ENCODE results near the gene AMMECR1L.
"Not testable (repeated sequence)": the region's sequence is repeated elsewhere in the genome, so short reads cannot be mapped to it uniquely, and the experiment has no call there.

Gene AMMECR1L

DNA sequence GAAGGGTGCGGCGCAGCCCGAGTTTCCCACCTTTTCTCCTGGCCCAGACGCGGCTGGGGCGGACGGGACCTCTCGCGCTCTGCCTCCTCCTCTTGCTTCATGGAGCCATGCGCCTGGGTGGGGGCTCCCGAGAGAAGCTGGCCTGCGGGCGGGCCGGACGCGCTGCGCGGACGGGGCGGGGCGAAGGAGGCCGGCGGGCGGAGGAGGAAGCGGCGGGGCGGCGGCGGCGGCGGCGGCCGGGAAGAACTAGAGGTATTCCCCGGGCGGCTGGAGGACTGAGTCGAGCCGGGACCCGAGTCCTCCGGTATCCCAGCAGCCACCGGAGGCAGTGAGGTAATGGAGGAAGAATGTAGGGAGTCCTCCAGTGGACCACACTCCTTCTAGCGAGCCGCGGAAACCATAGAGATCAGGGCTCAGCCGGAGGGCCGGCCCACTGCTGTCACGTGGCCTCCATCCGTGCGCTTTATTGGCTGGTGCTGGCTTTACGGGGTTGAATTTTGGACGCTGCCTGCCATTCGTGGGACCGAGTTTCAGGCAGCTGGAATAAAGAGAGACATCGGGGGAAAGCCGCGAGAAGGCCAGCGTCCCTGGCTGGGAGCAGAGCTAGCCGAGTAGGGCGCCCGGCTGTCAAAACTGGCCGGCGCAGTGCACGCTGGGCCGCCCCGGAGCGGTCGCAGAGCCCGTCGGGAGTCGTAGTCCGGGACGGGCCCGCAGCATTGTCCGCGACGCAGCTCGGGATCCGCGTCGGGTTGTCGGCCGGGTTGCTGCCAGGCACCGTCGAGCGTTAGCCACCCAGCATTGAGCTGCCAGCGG lies at the start of gene AMMECR1L:
Gene AMMECR1L, minus strand, starts transcription at position 177 of the 813 bp plus-strand sequence. CDS start 11,722 bp downstream, outside the sequence.
- peak in 1 of 2 experiments; percentile 45 for DNase-seq

GRCh38 chr2:127935337-127935736 lies 49.6 kb upstream of the AMMECR1L start:
- DNase-seq: no peak

DNA sequence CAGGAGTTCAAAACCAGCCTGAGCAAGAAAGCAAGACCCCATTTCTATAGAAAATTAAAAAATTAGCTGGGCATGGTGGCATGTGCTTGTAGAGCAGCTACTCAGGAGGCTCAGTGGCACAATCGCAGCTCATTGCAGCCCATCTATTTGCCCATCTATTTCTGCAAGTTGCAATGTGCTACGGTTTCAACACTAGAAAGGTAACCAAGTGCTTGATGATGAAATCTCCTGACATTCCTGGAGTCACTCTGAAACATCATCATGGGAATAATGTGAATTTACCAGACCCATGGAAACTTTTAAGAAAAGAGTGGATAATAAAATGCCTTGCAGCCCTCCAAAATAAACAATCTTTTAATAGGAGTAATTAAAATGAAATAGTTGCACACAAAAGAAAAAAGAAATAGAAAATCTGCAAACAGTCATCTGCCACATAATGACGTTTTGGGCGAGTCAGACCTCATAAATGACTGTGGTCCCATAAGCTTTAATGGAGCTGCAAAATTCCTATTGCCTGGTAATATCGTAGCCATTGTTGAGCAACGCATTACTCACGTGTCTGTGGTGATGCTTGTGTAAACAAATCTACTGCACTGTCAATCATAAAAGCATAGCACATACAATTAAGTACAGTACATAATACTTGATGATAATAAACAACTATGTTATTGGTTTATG lies 46.6 kb upstream of the AMMECR1L start:
- peak in 1 of 2 experiments; percentile 27 for DNase-seq

DNA sequence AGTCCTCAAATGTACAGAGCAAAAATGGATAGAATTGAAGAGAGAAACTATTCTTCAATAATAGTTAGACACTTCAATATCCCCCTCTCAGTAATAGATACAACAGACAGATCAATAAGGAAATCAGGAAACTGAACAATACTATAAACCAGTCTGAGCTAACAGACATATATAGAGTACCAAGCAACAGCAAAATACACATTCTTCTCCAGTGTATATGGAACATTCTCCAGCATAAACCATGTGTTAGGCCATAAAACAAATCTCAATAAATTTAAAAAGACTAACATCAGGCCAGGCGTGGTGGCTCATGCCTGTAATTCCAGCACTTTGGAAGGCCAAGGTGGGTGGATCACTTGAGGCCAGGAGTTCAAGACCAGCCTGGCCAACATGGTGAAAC lies 43.7 kb upstream of the AMMECR1L start:
- no peak for DNase-seq

DNA sequence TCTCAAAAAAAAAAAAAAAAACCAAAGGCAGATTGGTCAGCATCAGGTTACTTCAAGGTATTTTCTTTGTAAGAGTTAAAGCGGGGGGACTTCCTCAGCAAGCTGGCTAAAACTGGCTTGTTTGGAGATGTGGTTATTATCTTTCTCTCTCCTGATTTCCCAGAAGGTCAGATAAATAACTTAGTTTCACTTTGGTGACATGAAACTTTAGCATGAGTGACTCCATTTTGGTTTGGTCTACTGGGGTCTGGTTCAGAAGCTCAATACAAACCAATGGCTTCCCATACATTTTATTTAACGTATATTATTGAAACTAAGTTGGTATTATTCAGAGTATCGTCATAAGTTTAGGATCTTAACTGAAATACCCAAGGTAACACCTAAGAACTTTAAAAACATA lies 41.6 kb upstream of the AMMECR1L start:
- DNase-seq: no peak

- DNase-seq: no peak
These were observed 32.2 kb upstream of the AMMECR1L start for GRCh38 chr2:127917916-127918315.

GRCh38 chr2:127913808-127914457 lies 28.2 kb upstream of the AMMECR1L start:
- DNase-seq: no peak

DNA sequence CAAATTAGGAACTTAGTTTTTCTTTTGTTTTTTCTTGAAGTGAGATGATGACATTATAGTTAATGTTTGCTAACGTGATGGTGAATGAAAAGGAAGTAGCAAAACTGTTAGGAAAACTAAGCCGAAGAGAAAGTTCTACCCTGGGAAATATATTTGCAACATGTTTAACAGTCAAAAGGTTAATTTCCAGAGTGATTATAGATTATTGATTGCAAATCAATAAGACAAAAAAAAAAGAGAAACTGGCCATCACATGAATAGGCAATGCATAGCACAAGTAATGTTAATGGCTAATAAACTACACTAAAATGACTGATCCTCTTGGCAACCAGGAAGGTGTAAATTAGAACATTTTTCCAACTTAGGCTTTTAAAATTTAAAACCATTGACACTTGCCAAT lies 26.0 kb upstream of the AMMECR1L start:
- no peak for DNase-seq

DNA sequence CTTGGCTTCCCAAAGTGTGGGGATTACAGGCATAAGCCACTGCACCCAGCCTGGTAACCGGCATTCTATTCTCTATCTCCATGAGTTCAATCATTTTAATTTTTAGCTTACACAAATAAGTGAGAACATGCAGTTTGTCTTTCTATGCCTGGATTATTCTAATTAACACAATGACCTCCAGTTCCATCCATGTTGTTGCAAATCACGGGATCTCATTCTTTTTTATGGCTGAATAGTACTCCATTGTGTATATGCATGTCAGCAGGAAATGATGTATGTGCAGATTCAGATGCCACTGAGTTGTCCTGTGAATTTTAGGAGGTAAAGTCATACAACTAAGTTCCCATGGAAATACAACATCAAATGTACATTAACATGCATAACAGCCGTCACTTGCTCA lies 24.7 kb upstream of the AMMECR1L start:
- DNase-seq: no peak

- no peak for DNase-seq
These were observed 23.3 kb upstream of the AMMECR1L start for GRCh38 chr2:127909019-127909418.

- not testable (repeated sequence) for DNase-seq
These were observed 22.1 kb upstream of the AMMECR1L start for GRCh38 chr2:127907733-127908400.

DNA sequence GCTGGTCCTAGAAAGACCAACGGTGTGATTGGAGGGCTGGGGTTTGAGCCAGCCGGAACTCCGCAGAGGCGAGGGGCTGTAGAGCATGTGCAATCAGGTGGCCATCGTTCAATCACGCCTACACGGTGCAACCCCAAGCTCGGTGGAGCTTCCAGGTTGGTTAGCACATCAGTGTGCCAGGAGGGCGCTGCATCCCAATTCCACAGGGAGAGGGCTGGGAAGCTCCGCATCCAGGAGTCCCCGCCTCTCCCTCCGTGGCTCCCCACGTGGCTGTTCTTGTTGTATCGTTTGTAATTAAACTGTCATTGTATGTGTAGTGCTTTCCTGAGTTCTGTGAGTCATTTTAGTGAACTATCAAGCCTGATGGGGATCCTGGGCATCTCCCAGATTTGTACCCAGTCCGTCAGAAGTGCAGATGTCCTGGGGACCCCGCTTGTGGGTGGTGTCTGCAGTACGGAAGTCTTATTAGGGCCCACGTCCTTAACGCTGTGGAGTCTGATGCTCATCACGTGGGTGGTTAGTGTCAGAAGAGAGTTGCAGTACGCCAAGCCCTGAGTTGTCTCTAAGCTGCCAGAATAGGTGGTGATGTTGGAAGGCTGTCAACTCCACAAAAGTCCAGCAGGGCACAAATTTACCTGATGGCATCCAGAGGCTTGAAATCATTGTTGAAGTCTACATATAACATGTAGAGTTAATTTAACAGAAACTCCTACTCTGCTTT lies 20.6 kb upstream of the AMMECR1L start:
- DNase-seq: peak in 1 of 2 experiments; percentile 31

DNA sequence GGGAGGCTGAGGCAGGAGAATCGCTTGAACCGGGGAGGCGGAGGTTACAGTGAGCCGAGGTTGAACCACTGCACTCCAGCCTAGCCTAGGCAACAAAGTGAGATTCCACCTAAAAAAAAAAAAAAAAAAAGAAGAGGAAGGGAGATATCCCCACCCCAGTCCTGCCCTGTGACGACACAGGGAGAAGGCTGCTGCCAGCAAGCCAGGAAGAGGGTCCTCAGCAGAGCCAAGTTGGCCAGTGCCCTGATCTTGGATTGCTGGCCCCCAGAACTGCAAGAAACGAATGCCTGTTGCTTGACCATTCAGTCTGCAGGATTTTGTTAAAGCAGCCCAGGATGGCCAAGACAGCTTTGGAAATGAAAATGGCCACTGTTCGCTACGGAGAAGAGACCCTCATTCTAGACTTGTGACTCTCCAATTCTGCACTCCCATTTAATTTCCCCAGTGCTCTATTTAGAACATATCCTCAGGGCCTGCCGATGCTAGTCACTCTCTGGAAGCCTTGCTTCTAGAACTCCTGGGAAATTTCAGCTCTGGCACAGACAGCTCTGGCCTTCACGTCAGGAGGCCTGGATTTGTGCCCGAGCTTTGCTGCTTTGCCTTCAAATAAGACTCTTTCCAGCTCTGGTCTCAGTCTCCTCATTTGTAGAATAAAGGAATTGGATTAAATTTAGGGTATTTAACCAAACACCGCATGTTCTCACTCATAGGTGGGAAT lies 15.7 kb upstream of the AMMECR1L start:
- no peak for DNase-seq

GRCh38 chr2:127897531-127898211 lies 11.9 kb upstream of the AMMECR1L start:
- DNase-seq: no peak

DNA sequence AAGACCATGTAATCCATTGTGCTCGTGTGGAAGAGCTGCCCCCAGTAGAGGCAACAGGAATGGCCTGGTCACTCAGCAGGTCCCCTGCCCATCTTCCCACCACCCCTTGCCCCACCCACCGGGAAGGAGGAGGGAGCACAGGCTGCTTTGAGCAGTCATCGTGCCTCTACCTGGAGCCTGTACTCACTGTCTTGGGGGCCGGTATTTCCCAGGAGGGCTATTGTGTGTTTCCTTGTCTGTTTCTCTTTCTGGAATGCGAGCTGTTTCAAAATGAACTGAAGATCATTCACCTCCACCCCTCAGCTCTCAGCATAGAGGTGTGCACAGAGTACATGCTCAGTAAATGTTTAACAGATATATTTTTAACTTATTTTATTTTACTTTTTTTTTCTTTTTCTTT lies 7.7 kb upstream of the AMMECR1L start:
- no peak for DNase-seq

DNA sequence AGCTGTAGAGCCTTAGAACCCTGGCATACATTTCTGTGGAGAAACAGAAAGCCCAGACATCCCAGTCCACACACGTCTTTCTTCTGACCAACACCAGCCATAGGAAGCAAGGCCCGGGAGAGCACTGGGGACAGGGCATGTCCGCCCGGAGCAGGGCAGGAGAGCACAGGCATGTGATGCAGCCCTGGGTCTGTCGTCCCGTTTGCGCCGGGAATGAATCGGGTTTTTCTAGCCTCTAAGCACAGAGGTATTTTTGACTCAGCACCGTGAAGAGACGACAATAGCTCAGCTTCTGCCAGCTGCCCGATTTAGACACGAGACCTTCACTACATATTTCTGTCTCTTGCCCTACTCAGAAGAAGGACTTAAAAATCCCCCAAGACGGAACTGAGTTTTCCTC lies 7.3 kb upstream of the AMMECR1L start:
- no peak for DNase-seq

DNA sequence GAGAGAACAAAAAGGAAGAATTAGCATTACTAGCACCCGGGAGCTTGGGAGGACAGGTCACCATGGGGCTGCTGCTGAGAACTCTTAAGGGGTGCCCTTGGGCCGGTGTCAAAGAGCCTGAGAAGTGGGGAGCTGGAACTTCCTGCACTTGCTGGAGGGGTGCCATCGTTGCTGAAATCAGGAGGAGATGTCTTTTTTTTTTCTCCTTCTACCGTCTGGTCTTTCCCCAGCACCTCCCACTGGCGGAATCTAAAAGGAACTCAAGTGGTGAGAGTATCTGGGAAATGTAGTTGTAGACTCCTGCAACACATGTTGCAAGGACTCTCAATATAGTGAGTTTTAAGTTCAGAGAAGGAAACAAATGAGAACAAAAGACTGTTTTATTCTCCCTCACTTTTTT lies 6.1 kb upstream of the AMMECR1L start:
- no peak for DNase-seq

GRCh38 chr2:127890756-127891155 lies 5.0 kb upstream of the AMMECR1L start:
- not testable (repeated sequence) for DNase-seq

GRCh38 chr2:127888772-127889171 lies 3.0 kb upstream of the AMMECR1L start:
- no peak for DNase-seq

DNA sequence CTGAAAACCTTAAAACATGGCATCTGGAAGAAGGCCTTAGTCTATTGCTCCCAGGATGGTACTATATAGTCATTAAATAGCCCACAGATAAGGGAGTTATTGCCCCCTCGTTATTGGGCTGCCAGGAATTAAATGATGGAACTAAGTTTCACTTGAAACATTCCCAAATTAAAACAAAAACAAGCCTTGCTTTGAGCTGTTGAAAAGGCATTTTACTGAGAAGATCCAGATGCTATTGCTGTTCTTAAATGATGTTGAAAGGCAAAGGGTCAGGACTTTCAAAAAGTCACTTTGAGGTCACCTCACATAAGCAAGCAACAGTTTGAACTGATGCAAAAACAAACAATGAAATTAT lies 2.0 kb upstream of the AMMECR1L start:
- no peak for DNase-seq

DNA sequence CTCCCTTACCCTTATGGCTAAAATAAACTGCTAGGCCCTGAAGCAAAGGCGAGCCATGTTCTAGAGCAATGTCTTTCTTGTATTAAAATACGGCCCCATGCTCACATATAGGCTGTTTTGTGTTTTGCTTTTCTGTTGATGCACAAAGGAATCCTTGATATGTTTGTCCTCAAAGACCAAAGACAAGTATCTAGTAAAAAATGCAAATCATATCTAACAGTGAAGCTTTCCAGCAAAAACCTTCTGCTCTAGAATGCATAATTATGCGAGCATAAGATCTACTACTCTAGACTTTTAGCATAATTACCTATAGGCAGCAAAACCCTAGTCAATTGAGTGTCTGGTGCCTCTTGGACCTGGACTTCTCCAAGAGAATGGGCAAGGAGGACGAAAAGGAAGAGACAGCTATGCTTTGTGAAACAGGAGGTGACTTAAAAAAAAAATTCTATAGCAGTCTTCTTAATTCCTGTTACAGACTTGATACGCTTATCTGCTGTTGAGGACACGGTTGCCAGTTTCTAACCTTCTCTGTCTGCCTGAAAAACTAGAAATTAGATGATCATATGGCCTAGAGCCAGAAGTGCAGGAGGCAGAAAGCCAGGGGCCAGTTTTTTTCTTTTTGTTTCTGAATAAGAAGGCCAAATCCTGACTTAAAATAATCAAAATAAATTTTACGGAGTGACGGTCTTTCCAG lies 1.5 kb upstream of the AMMECR1L start:
- DNase-seq: no peak
